NT2/D1 (cell line): ENCODE data around the gene FBXL4.

Experiments used
- SUZ12 ChIP-seq: IDR thresholded peaks from 2 replicates; pipeline ENCODE4 v1.6.1; 2011; ENCODE audit not compliant: insufficient read length, insufficient read depth; ENCODE audit errors: extremely low read depth
- YY1 ChIP-seq: IDR thresholded peaks from 2 replicates; pipeline ENCODE4 v1.6.1; 2011; ENCODE audit not compliant: insufficient read length, insufficient read depth
- ZNF274 ChIP-seq: IDR thresholded peaks from 2 replicates; pipeline ENCODE4 v1.6.1; 2011; ENCODE audit warnings: mild to moderate bottlenecking, low read depth, low read length

DNA sequence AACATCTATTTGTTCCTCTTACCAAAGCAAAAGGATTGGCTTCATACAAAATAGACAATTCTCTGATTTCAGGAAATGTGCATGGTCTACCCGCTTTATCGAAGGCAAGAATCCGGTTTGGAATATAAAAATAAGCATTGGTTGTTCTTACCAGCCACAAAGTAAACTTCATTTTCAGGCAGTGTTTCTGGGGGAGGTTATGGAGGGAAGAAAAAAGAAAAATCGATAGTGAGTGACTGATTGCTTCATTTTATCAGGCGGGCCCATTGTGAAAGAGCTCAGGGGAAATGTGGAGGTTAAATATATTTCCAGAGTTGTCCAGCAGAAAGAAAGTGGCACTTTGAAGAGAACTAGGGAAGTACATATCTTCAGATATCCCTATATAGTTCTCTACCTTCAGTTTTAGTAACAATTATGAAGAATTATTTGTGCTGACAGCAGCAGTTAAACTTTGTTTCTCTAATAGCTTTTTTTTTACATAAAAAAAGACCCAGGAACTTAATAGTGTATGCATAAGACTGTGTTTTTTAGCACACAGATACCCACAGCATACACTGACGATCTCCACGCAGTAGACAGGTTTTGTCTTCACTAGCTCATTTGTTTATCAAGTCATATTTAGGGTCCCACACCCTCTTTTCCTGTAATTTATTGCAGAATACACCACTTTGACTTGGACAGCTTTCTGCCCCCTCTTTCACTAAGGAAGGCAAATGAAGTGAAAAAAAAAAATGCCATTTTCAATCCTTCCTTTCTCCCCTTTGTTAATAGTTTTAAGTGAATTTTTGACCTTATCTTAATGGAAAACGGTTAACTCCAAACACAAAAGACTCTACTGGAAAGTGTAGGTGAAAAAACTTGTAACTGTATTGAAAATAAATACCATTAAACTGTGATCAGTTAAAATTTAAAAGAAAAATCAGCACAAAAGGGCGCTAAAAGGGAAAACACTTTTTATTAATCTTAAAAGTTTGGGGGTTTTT lies 110.5 kb downstream of the FBXL4 start:
- TF ChIP-seq YY1 = no peak
- no peak for TF ChIP-seq ZNF274
- TF ChIP-seq SUZ12 = no peak
